K562 (cell line): Measurements from ENCODE around the gene ANO8. TPM values are rescaled to one million over a fixed set of nuclear protein-coding genes. Genes with fewer than 3 reads are reported as not detected.

Source experiments
- ADNP ChIP-seq: fragments of 200-800 bp; sonication (Bioruptor generic); IDR thresholded peaks from 2 replicates; pipeline ENCODE4 v1.6.1; 2016; ENCODE audit warnings: missing genetic modification characterization, missing compliant biosample characterization
- DMBX1 ChIP-seq: fragments of 250-450 bp; sonication (Bioruptor Pico); IDR thresholded peaks from 2 replicates; pipeline ENCODE4 v1.8.0; 2022; ENCODE audit warnings: inconsistent platforms, mild to moderate bottlenecking, moderate library complexity, borderline replicate concordance
- GABPB1 ChIP-seq: sonication (generic); formaldehyde crosslinking; IDR thresholded peaks from 2 replicates; pipeline ENCODE4 v1.8.0; 2022; ENCODE audit warnings: mild to moderate bottlenecking, missing genetic modification reagents
- MBD2 ChIP-seq: sonication (generic); IDR thresholded peaks from 2 replicates; pipeline ENCODE4 v1.6.1; 2016; ENCODE audit warnings: low read depth, borderline replicate concordance
- MYC ChIP-seq, 2 experiments: fragments of 250-450 bp in 1 of 2; sonication (Bioruptor Pico) in 1 of 2; IDR thresholded peaks; 2 replicates each; pipeline versions ENCODE4 v1.5.1 to v1.6.1; 2012 to 2021; ENCODE audit warnings: low read depth in 2 of 2, borderline replicate concordance in 1 of 2, improper control_type of control experiment in 1 of 2, low read length in 1 of 2, mild to moderate bottlenecking in 1 of 2, moderate library complexity in 1 of 2
- NFE2 ChIP-seq: IDR thresholded peaks from 2 replicates; pipeline ENCODE4 v1.6.1; 2014; ENCODE audit warnings: antibody characterized with exemption, low read depth
- PATZ1 ChIP-seq: fragments of 250-450 bp; sonication (Bioruptor Pico); IDR thresholded peaks from 2 replicates; pipeline ENCODE4 v1.5.0; 2020; ENCODE audit warnings: mild to moderate bottlenecking, borderline replicate concordance
- RAD21 ChIP-seq, 2 experiments: fragments of 250-450 bp in 1 of 2; fragments of 450-650 bp in 1 of 2; sonication (Bioruptor Pico) in 1 of 2; formaldehyde crosslinking in 1 of 2; IDR thresholded peaks in 1 of 2; conservative IDR thresholded peaks in 1 of 2; 2 replicates each; pipeline versions ENCODE4 v1.4.0 to v1.8.0; 2020 to 2022; ENCODE audit warnings: mild to moderate bottlenecking in 2 of 2, moderate library complexity in 1 of 2
- RBM22 ChIP-seq: fragments of 200-400 bp; formaldehyde crosslinking; IDR thresholded peaks from 2 replicates; pipeline ENCODE4 v1.6.1; 2018; ENCODE audit warnings: low read length, low read depth; ENCODE audit not compliant: poor library complexity, severe bottlenecking
- SIN3A ChIP-seq, 2 experiments: fragments of 150-350 bp in 1 of 2; IDR thresholded peaks; 2 replicates each; pipeline ENCODE4 v1.6.1; 2011 to 2016; ENCODE audit warnings: borderline replicate concordance in 2 of 2, low read depth in 2 of 2, low read length in 2 of 2, mild to moderate bottlenecking in 2 of 2, moderate library complexity in 2 of 2; ENCODE audit not compliant: control insufficient read depth in 1 of 2
- SMARCE1 ChIP-seq: fragments of 450-650 bp; IDR thresholded peaks from 2 replicates; pipeline ENCODE4 v1.7.1; 2016; ENCODE audit warnings: mild to moderate bottlenecking
- SMC3 ChIP-seq: conservative IDR thresholded peaks from 2 replicates; pipeline ENCODE4 v1.6.1; 2011; ENCODE audit warnings: low read depth, low read length, improper control_type of control experiment; ENCODE audit not compliant: insufficient read depth
- STAG1 ChIP-seq: sonication (generic); formaldehyde crosslinking; IDR thresholded peaks from 2 replicates; pipeline ENCODE4 v1.5.0; 2020; ENCODE audit warnings: missing genetic modification reagents, borderline replicate concordance
- STAT5A ChIP-seq: IDR thresholded peaks from 2 replicates; pipeline ENCODE4 v1.6.1; 2012; ENCODE audit warnings: low read length, inconsistent platforms, borderline replicate concordance
- TAL1 ChIP-seq: fragments of 450-650 bp; IDR thresholded peaks from 2 replicates; pipeline ENCODE4 v1.6.1; 2016; ENCODE audit warnings: mild to moderate bottlenecking
- TSC22D4 ChIP-seq: fragments of 450-650 bp; IDR thresholded peaks from 2 replicates; pipeline ENCODE4 v1.6.1; 2016; ENCODE audit warnings: missing genetic modification characterization, missing biosample characterization, control low read depth
- ZNF324 ChIP-seq: fragments of 250-450 bp; sonication (Bioruptor Pico); IDR thresholded peaks from 2 replicates; pipeline ENCODE4 v1.4.0; 2020; ENCODE audit warnings: mild to moderate bottlenecking
- ZSCAN29 ChIP-seq: fragments of 450-650 bp; IDR thresholded peaks from 2 replicates; pipeline ENCODE4 v1.6.1; 2017
- polyA plus RNA-seq, 8 experiments: library from polyadenylated mRNA; depleted of rRNA in 4 of 8; stranded (reverse) in 5 of 8; unstranded in 3 of 8; fragments of >200 nt; fragmentation: Nextera tagmentation in 2 of 8; fragmentation: Illumina TruSeq in 1 of 8; extraction: Ambion mirVana in 2 of 8; extraction: Trizol in 1 of 8; gene quantifications; 2 replicates each; pipeline versions ENCODE4 v1.2.1 to v1.2.3, GENCODE V29; 2011 to 2014; ENCODE audit warnings: inconsistent platforms in 1 of 8, missing spikeins in 1 of 8
- total RNA-seq, 7 experiments: library from RNA; depleted of rRNA in 6 of 7; stranded (reverse); fragments of >200 nt in 6 of 7; fragmentation: Illumina TruSeq in 2 of 7; extraction: Trizol in 2 of 7; gene quantifications; 2 replicates each; pipeline versions ENCODE4 v1.2.1 to v1.2.3, GENCODE V29; 2011 to 2021; ENCODE audit warnings: low replicate concordance in 1 of 7
- TF ChIP-seq, protein P1 (sequence below): sonication (generic); formaldehyde crosslinking; IDR thresholded peaks from 2 replicates; pipeline ENCODE4 v1.8.0; 2022; ENCODE audit warnings: mild to moderate bottlenecking, missing genetic modification reagents

ANO8 gene
- total and polyA plus RNA-seq, 9 of the 15 experiments (the other 6 are each of a cell fraction or from before 2014, with no cell fraction given), result 0.07 to 7.6 (median 2.3) TPM; not detected in 1

GRCh38 chr19:17334414-17335409, at the start of gene ANO8 (continued):
- TF ChIP-seq, protein P1, sequence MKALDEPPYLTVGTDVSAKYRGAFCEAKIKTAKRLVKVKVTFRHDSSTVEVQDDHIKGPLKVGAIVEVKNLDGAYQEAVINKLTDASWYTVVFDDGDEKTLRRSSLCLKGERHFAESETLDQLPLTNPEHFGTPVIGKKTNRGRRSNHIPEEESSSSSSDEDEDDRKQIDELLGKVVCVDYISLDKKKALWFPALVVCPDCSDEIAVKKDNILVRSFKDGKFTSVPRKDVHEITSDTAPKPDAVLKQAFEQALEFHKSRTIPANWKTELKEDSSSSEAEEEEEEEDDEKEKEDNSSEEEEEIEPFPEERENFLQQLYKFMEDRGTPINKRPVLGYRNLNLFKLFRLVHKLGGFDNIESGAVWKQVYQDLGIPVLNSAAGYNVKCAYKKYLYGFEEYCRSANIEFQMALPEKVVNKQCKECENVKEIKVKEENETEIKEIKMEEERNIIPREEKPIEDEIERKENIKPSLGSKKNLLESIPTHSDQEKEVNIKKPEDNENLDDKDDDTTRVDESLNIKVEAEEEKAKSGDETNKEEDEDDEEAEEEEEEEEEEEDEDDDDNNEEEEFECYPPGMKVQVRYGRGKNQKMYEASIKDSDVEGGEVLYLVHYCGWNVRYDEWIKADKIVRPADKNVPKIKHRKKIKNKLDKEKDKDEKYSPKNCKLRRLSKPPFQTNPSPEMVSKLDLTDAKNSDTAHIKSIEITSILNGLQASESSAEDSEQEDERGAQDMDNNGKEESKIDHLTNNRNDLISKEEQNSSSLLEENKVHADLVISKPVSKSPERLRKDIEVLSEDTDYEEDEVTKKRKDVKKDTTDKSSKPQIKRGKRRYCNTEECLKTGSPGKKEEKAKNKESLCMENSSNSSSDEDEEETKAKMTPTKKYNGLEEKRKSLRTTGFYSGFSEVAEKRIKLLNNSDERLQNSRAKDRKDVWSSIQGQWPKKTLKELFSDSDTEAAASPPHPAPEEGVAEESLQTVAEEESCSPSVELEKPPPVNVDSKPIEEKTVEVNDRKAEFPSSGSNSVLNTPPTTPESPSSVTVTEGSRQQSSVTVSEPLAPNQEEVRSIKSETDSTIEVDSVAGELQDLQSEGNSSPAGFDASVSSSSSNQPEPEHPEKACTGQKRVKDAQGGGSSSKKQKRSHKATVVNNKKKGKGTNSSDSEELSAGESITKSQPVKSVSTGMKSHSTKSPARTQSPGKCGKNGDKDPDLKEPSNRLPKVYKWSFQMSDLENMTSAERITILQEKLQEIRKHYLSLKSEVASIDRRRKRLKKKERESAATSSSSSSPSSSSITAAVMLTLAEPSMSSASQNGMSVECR, result peak; percentile 92
- TF ChIP-seq TAL1, result 0 out of 2 replicates have a peak, but pooled peaks have one; percentile 12
- peak; percentile 39; the same call in 1 of the 2 replicates for TF ChIP-seq DMBX1 (CRISPR knock-in tag)
- TF ChIP-seq MBD2, result peak; percentile 60; the same call in 1 of the 2 replicates
- peak; percentile 92 for TF ChIP-seq MYC (IDR thresholded peaks at IDR 0.05; ENCODE audit: low read depth, low read length)
- peak; percentile 49; the same call in 1 of the 2 replicates for TF ChIP-seq MYC (CRISPR knock-in tag; IDR thresholded peaks at IDR 0.05; ENCODE audit: borderline replicate concordance, low read depth)
- peak; percentile 81 for TF ChIP-seq RBM22
- no peak for TF ChIP-seq TSC22D4 (tag)
- TF ChIP-seq ZSCAN29, result 0 out of 2 replicates have a peak, but pooled peaks have one; percentile 6
- TF ChIP-seq ZNF324 (CRISPR knock-in tag), result no peak
- TF ChIP-seq ADNP, result no peak; the same call in 1 of the 2 replicates
- peak; percentile 88 to 93 for TF ChIP-seq SIN3A (IDR thresholded peaks at IDR 0.05; ENCODE audit: borderline replicate concordance in 2 of 2, control insufficient read depth in 1 of 2, low read depth in 2 of 2, low read length in 2 of 2)
- peak; percentile 70 for TF ChIP-seq GABPB1
- TF ChIP-seq SMARCE1, result 0 out of 2 replicates have a peak, but pooled peaks have one; percentile 30
- TF ChIP-seq STAG1 (CRISPR knock-in tag), result no peak
- TF ChIP-seq SMC3, result peak; percentile 13; the same call in 1 of the 2 replicates
- peak; percentile 20; the same call in 1 of the 2 replicates for TF ChIP-seq STAT5A
- TF ChIP-seq PATZ1 (CRISPR knock-in tag), result no peak
- TF ChIP-seq RAD21 (CRISPR knock-in tag; conservative IDR thresholded peaks at IDR 0.05 in 1 of 2, IDR thresholded peaks at IDR 0.05 in 1 of 2), result peak in 1 of 2 experiments; percentile 23; a peak in 1 of 4 replicates
- no peak for TF ChIP-seq NFE2
